SK-N-SH treated with all-trans-retinoic acid at 6 μM for 48 hours (cell line): ENCODE data around the gene MINDY4.

Source experiments
- ATAC-seq: fragments of 200-7000 bp; cut with Tn5 transposase; 3 replicates; pipeline ENCODE4 v1.9.1; 2020; ENCODE audit warnings: mild to moderate bottlenecking, moderate library complexity
- ARNTL ChIP-seq: fragments of 450-650 bp; formaldehyde crosslinking; IDR thresholded peaks from 2 replicates; pipeline ENCODE4 v1.5.0; 2020; ENCODE audit warnings: low read depth, mild to moderate bottlenecking, moderate library complexity, borderline replicate concordance
- CREB5 ChIP-seq: fragments of 250-450 bp; sonication (Bioruptor Pico); IDR thresholded peaks from 2 replicates; pipeline ENCODE4 v1.5.1; 2020; ENCODE audit warnings: low read depth, mild to moderate bottlenecking, moderate library complexity
- CSDC2 ChIP-seq: fragments of 250-450 bp; sonication (Bioruptor Pico); IDR thresholded peaks from 2 replicates; pipeline ENCODE4 v1.5.0; 2020; ENCODE audit warnings: mild to moderate bottlenecking, moderate library complexity
- CSRNP3 ChIP-seq: fragments of 250-450 bp; sonication (Bioruptor Pico); IDR thresholded peaks from 2 replicates; pipeline ENCODE4 v1.5.1; 2021; ENCODE audit warnings: mild to moderate bottlenecking, moderate library complexity
- ESRRG ChIP-seq: fragments of 250-450 bp; sonication (Bioruptor Pico); IDR thresholded peaks from 2 replicates; pipeline ENCODE4 v1.6.1; 2021; ENCODE audit warnings: mild to moderate bottlenecking
- GLIS3 ChIP-seq: fragments of 250-450 bp; sonication (Bioruptor Pico); IDR thresholded peaks from 2 replicates; pipeline ENCODE4 v1.5.0; 2020; ENCODE audit warnings: mild to moderate bottlenecking, moderate library complexity
- ISL1 ChIP-seq: fragments of 250-450 bp; sonication (Bioruptor Pico); IDR thresholded peaks from 2 replicates; pipeline ENCODE4 v2.1.2; 2022; ENCODE audit warnings: mild to moderate bottlenecking, moderate library complexity
- OSR1 ChIP-seq: fragments of 250-450 bp; sonication (Bioruptor Pico); IDR thresholded peaks from 2 replicates; pipeline ENCODE4 v1.8.0; 2022; ENCODE audit warnings: moderate library complexity, mild to moderate bottlenecking, inconsistent platforms
- POU6F1 ChIP-seq: fragments of 250-450 bp; sonication (Bioruptor Pico); IDR thresholded peaks from 2 replicates; pipeline ENCODE4 v1.8.0; 2021; ENCODE audit warnings: low read depth, mild to moderate bottlenecking, moderate library complexity, borderline replicate concordance
- PPARA ChIP-seq: fragments of 250-450 bp; sonication (Bioruptor Pico); IDR thresholded peaks from 2 replicates; pipeline ENCODE4 v1.5.0; 2020; ENCODE audit warnings: mild to moderate bottlenecking, borderline replicate concordance
- SNAI2 ChIP-seq: fragments of 250-450 bp; sonication (Bioruptor Pico); IDR thresholded peaks from 2 replicates; pipeline ENCODE4 v1.5.0; 2020; ENCODE audit warnings: mild to moderate bottlenecking, moderate library complexity
- TOX ChIP-seq: fragments of 250-450 bp; sonication (Bioruptor Pico); IDR thresholded peaks from 2 replicates; pipeline ENCODE4 v1.8.0; 2021; ENCODE audit warnings: mild to moderate bottlenecking, moderate library complexity, borderline replicate concordance
- TSHZ2 ChIP-seq: fragments of 250-450 bp; sonication (Bioruptor Pico); IDR thresholded peaks from 2 replicates; pipeline ENCODE4 v1.5.0; 2020; ENCODE audit warnings: mild to moderate bottlenecking, moderate library complexity
- ZC3H10 ChIP-seq: fragments of 250-450 bp; sonication (Bioruptor Pico); IDR thresholded peaks from 2 replicates; pipeline ENCODE4 v1.5.1; 2021; ENCODE audit warnings: mild to moderate bottlenecking, moderate library complexity
- ZFP3 ChIP-seq: fragments of 250-450 bp; sonication (Bioruptor Pico); IDR thresholded peaks from 2 replicates; pipeline ENCODE4 v1.5.0; 2020; ENCODE audit warnings: mild to moderate bottlenecking, moderate library complexity
- ZFP30 ChIP-seq: fragments of 450-650 bp; formaldehyde crosslinking; IDR thresholded peaks from 2 replicates; pipeline ENCODE4 v1.5.0; 2022; ENCODE audit warnings: mild to moderate bottlenecking, moderate library complexity
- ZNF565 ChIP-seq: fragments of 450-650 bp; formaldehyde crosslinking; conservative IDR thresholded peaks from 2 replicates; pipeline ENCODE4 v1.5.0; 2020; ENCODE audit warnings: low read depth, mild to moderate bottlenecking, moderate library complexity
- ZNF70 ChIP-seq: fragments of 450-650 bp; formaldehyde crosslinking; IDR thresholded peaks from 2 replicates; pipeline ENCODE4 v1.5.0; 2020; ENCODE audit warnings: mild to moderate bottlenecking, moderate library complexity
- ZNF8 ChIP-seq: fragments of 450-650 bp; formaldehyde crosslinking; IDR thresholded peaks from 2 replicates; pipeline ENCODE4 v1.5.0; 2020; ENCODE audit warnings: mild to moderate bottlenecking, moderate library complexity
- TF ChIP-seq, protein P1 (sequence below): fragments of 250-450 bp; sonication (Bioruptor Pico); IDR thresholded peaks from 2 replicates; pipeline ENCODE4 v1.8.0; 2020; ENCODE audit warnings: mild to moderate bottlenecking, moderate library complexity, borderline replicate concordance

Gene MINDY4

DNA sequence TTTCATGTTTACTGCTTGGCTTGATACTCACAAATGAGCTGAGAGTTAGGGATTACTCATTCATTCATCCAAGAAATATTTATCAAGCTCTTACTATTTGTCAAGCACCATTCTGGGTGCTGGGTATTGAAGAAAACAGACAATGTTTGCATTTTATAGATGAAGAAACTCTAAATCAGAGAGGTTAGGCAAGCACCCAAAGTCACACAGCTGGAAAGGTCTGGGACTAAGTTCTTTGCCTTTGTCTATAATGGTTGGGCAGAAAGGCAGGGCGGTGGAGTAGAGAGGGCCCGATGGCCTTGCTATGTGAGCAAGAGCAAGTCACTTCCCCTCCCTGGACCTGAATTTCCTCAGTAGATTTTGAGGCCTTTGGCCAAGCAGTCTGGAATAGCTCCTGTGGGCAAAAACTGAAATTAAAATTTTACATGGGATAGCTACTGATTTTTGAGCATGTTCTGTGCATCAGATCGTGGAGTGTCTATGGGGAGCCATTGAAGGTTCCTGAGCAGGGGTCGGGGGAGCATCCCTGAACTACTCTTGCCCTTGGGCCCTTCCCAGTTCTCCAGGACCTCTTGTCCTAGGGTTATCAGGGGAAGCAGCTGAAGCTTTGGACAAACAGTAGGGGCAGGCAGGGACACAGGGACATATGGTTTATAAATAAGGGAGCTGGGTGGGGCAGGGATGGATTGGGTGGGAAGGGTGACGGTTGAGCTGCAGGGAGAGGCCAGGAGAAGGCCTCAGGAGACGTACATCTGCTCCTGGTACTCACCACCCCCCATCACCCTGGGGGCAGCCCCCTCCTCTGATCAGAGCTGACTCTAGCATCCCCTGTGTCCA, 163.7 kb downstream of the MINDY4 start:
- TF ChIP-seq PPARA (no peak), CSDC2 (CRISPR knock-in tag) (no peak), ZFP3 (CRISPR knock-in tag) (no peak)
- TF ChIP-seq, all 23 proteins: peak for 0
- no peak for ATAC-seq

DNA sequence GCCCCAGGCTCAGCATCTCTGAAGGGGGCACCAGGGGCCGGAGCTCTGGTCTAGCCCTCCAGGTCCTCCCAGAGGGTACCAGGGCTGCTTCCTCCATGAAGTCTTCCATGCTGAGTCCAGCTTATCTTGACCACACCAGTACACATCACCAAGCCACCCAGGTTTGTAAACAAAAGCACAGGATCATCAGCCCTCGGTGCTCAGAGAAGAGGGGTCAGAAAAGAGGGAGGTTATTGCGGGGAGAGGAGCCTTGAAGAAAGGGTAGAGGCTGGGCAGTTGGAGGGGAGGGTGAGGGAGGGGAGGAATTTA, 164.3 kb downstream of the MINDY4 start:
- TF ChIP-seq ARNTL (CRISPR knock-in tag) = no peak
- no peak for TF ChIP-seq GLIS3 (CRISPR knock-in tag)
- TF ChIP-seq ZC3H10 = no peak
- no peak for TF ChIP-seq ESRRG (CRISPR knock-in tag)
- TF ChIP-seq ZFP3 (CRISPR knock-in tag) = no peak
- no peak for TF ChIP-seq CSRNP3
- TF ChIP-seq, protein P1, sequence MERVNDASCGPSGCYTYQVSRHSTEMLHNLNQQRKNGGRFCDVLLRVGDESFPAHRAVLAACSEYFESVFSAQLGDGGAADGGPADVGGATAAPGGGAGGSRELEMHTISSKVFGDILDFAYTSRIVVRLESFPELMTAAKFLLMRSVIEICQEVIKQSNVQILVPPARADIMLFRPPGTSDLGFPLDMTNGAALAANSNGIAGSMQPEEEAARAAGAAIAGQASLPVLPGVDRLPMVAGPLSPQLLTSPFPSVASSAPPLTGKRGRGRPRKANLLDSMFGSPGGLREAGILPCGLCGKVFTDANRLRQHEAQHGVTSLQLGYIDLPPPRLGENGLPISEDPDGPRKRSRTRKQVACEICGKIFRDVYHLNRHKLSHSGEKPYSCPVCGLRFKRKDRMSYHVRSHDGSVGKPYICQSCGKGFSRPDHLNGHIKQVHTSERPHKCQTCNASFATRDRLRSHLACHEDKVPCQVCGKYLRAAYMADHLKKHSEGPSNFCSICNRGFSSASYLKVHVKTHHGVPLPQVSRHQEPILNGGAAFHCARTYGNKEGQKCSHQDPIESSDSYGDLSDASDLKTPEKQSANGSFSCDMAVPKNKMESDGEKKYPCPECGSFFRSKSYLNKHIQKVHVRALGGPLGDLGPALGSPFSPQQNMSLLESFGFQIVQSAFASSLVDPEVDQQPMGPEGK (CRISPR knock-in tag) = no peak
- TF ChIP-seq ZNF8 (CRISPR knock-in tag) = no peak
- TF ChIP-seq ISL1 (CRISPR knock-in tag) = no peak
- no peak for TF ChIP-seq SNAI2 (CRISPR knock-in tag)
- TF ChIP-seq CSDC2 (CRISPR knock-in tag) = no peak
- TF ChIP-seq TSHZ2 (CRISPR knock-in tag) = no peak
- no peak for TF ChIP-seq TOX (CRISPR knock-in tag)
- TF ChIP-seq ZNF70 (CRISPR knock-in tag) = no peak
- TF ChIP-seq POU6F1 (CRISPR knock-in tag) = no peak
- no peak for TF ChIP-seq ZFP30
- TF ChIP-seq CREB5 (CRISPR knock-in tag) = no peak
- no peak for TF ChIP-seq ZNF565
- no peak for TF ChIP-seq OSR1 (CRISPR knock-in tag)
- no peak for ATAC-seq

DNA sequence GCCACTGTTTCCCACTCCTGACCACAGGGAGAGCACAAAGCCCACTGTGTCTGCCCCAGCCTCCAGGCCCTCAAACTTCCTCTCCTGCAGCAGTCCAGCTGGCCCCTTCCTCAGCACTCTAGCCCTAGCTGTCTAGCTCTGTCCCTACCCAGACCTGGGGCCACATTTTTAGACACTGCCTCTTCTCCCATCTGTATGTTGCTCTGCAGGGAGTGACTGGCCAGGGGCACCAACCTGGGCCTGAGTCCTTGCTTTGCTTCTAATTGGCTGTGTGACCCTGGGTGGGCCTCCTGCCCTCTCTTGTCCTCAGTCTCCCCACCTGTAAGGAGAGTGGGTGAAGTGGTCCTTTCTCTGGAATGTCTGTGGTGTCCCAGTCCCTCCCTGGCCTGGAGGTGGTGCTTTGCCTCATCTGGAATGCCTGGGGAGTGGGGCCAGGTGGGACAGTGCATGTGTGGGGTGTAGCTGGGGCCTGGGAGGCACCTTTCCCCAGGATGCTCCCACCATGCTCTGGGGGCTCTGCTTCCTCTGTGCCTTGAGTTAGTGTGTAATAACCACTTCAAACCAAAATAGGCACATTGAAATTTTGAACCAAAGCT, 165.5 kb downstream of the MINDY4 start:
- ATAC-seq = no peak
- TF ChIP-seq TSHZ2 (CRISPR knock-in tag) (no peak), CSRNP3 (no peak), SNAI2 (CRISPR knock-in tag) (no peak), ZNF8 (CRISPR knock-in tag) (no peak), ZC3H10 (no peak), ZNF565 (no peak), ZFP3 (CRISPR knock-in tag) (no peak), ZNF70 (CRISPR knock-in tag) (no peak), GLIS3 (CRISPR knock-in tag) (no peak), ESRRG (CRISPR knock-in tag) (no peak), CSDC2 (CRISPR knock-in tag) (no peak)
- TF ChIP-seq, protein P1 (CRISPR knock-in tag) = no peak
